SJSA1 (cell line): ENCODE results near the gene NDNF. TPM values are rescaled to one million over a fixed set of nuclear protein-coding genes. Genes with fewer than 3 reads are reported as not detected.

ENCODE experiments used
- DNase-seq, 2 experiments: peaks; one replicate each; pipeline ENCODE4 v3.0.0-alpha.2; 2015 to 2020; ENCODE audit warnings: low spot score in 2 of 2, low read depth in 1 of 2
- H3K27ac ChIP-seq: fragments of 250-450 bp; sonication (Bioruptor Pico); 2 replicates; pipeline ENCODE4 v1.5.1; 2020; ENCODE audit warnings: mild to moderate bottlenecking, moderate library complexity
- H3K27me3 ChIP-seq: fragments of 250-450 bp; sonication (Bioruptor Pico); replicated peaks from 2 replicates; pipeline ENCODE4 v1.5.1; 2020; ENCODE audit warnings: mild to moderate bottlenecking, moderate library complexity
- H3K36me3 ChIP-seq: fragments of 250-450 bp; sonication (Bioruptor Pico); 2 replicates; pipeline ENCODE4 v1.5.1; 2020; ENCODE audit warnings: mild to moderate bottlenecking
- H3K4me1 ChIP-seq: fragments of 250-450 bp; sonication (Bioruptor Pico); replicated peaks from 2 replicates; pipeline ENCODE4 v1.6.1; 2021; ENCODE audit warnings: mild to moderate bottlenecking
- H3K4me3 ChIP-seq: fragments of 250-450 bp; sonication (Bioruptor Pico); 2 replicates; pipeline ENCODE4 v1.5.1; 2020; ENCODE audit warnings: mild to moderate bottlenecking
- H3K9me3 ChIP-seq: fragments of 250-450 bp; sonication (Bioruptor Pico); replicated peaks from 2 replicates; pipeline ENCODE4 v1.5.1; 2020; ENCODE audit warnings: mild to moderate bottlenecking
- total RNA-seq: library from RNA; depleted of rRNA; stranded (reverse); fragments of >200 nt; shearing (Covaris generic); gene quantifications from 2 replicates; pipeline ENCODE4 v1.2.3, GENCODE V29; 2014

Gene NDNF
- total RNA-seq, 1 experiment from 2014 or later, result not detected

DNA sequence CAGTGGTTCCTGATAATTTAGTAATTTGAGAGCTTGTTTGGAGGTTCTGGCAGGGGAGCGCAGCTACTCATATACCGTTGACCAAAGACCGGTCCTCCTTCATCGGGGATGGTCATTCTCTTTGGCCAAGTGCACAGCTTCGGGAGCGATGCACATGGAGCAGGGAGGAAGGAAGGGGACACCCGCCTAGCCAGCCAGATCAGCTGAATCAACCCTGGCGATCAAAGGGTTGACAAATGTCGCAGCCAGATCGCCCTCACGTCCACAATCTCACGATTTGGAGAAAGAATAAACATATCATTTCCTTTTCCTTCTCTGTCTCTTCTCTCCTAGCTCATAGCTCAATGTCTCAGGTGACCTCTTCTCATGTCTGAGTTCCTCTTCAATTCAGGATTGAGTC lies 11.1 kb downstream of the NDNF start:
- no peaks in the 10 kb centered on the region for H3K9me3 ChIP-seq
- H3K36me3 ChIP-seq, result no peaks in the 10 kb centered on the region
- H3K27ac ChIP-seq, result no peak overlapping the region
- H3K4me1 ChIP-seq, result no peaks in the 10 kb centered on the region
- H3K27me3 ChIP-seq, result peaks cover 18% of the 10 kb centered on the region
- no peak for DNase-seq
- no peak overlapping the region for H3K4me3 ChIP-seq

DNA sequence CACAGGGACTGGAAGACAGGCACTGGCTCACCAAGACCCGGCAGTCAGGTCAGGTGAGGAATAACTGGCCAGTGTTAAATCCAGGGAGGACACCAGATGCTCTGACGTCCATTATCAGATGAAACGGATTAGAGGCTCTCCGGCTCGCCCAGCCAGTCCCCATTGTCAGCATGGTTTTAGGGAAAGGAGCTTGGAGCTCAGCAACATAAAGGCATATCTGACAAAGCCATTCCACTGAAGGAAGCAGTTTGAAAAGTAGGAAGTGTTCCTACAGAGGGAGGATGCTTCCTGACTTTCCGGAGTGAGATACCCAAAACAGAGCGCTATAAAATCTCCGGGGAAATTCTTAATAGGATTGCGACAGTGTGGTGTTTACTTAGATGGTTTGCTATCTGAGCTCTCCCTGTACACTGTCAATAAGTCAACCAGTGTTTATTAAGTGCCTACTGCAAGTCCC lies 14.8 kb downstream of the NDNF start:
- Histone ChIP-seq H3K27me3 (peaks cover 4% of the 10 kb centered on the region), H3K36me3 (no peaks in the 10 kb centered on the region), H3K4me1 (no peaks in the 10 kb centered on the region), H3K9me3 (no peaks in the 10 kb centered on the region), H3K4me3 (no peak overlapping the region), H3K27ac (no peak overlapping the region)
- DNase-seq, result no peak

DNA sequence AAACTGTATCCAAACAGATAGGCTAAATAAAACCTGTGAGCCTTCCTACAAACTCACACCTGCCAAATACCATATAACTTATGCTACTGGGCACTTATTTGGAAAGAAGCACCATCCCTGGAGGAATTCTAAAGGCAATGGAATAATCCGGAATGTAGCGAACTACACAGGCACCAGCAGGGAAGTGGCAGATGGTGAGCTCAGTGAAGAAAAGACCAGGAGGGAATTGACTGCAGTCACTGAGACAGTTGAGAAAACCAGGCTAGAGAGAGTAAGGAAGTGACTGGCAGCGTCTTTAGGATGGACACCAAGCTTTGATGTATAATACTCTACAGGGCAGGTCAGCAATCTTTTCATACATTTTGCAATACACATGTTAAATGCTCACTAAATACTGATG lies 16.3 kb downstream of the NDNF start:
- H3K36me3 ChIP-seq, result no peaks in the 10 kb centered on the region
- no peak for DNase-seq
- H3K4me1 ChIP-seq, result no peaks in the 10 kb centered on the region
- no peaks in the 10 kb centered on the region for H3K9me3 ChIP-seq
- H3K4me3 ChIP-seq, result no peak overlapping the region
- no peaks in the 10 kb centered on the region for H3K27me3 ChIP-seq
- no peak overlapping the region for H3K27ac ChIP-seq

DNA sequence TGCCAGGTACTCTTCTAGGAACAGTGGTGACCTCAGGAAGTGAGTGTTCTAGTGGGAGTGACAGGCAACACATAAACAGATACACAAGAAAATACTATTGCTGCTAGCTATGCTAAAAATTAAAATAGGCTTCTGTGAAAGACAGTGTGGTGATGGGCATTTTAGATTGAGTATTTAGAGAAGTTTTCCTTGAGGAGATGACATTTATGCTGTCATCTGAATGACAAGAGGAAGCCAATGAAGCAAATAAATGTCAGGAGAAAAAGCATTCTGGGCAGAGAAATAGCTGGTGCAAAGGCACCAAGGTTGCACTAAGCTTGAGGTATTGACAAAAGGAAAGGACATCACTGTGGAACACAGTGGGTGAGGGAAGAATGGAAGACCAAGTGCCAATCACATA lies 18.0 kb downstream of the NDNF start:
- H3K27ac ChIP-seq, result no peak overlapping the region
- no peaks in the 10 kb centered on the region for H3K27me3 ChIP-seq
- no peaks in the 10 kb centered on the region for H3K9me3 ChIP-seq
- H3K36me3 ChIP-seq, result no peaks in the 10 kb centered on the region
- no peak for DNase-seq
- H3K4me3 ChIP-seq, result no peak overlapping the region
- H3K4me1 ChIP-seq, result no peaks in the 10 kb centered on the region

DNA sequence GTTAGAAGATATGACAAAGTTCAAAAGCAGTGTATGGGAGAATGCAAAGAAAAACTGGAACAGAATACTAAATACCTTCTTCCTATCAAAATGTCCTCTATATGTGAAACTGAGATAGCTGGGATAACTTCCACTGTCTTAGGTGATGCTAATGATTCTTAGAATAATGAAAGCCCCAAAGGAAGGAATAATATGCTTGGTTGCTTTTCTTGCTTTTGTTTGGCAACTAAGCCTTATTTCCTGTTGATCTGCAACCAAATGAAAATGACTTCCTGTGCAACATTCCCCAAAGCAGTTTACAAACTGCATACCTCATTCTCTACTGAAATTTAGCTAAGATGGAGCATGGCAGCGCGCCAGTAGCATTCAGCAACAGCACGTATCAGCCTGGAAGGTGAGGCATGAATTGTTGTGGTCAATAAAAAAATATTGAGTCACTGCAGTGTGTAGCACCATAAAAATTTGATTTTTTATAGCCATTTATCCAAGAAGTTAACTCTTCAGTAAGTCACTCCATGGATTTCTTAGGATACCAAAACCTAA lies 18.7 kb downstream of the NDNF start:
- H3K4me1 ChIP-seq, result no peaks in the 10 kb centered on the region
- no peaks in the 10 kb centered on the region for H3K36me3 ChIP-seq
- H3K27me3 ChIP-seq, result no peaks in the 10 kb centered on the region
- no peak overlapping the region for H3K4me3 ChIP-seq
- no peak overlapping the region for H3K27ac ChIP-seq
- no peak for DNase-seq
- H3K9me3 ChIP-seq, result no peaks in the 10 kb centered on the region

DNA sequence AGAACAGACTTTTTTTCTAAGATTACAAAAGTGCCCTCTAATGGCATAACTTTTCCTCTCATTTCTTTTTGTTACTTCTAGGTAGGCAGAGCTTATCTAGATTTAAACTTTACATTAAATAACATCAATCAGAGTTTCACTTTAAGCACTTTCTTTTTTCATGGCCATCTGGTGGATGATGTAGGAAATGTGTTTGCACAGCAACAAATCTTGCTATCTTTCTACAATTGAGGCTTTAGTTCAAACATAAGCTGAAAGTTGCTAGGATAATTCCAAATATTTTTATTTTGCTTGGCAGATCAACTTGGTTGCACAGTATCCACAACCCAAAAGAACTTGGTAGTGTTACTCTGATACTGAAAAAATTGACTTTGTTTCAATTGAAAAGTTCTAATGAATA lies 22.0 kb downstream of the NDNF start:
- no peak for DNase-seq
- Histone ChIP-seq H3K27me3 (no peaks in the 10 kb centered on the region), H3K4me1 (no peaks in the 10 kb centered on the region), H3K27ac (no peak overlapping the region), H3K4me3 (no peak overlapping the region), H3K36me3 (no peaks in the 10 kb centered on the region), H3K9me3 (no peaks in the 10 kb centered on the region)

DNA sequence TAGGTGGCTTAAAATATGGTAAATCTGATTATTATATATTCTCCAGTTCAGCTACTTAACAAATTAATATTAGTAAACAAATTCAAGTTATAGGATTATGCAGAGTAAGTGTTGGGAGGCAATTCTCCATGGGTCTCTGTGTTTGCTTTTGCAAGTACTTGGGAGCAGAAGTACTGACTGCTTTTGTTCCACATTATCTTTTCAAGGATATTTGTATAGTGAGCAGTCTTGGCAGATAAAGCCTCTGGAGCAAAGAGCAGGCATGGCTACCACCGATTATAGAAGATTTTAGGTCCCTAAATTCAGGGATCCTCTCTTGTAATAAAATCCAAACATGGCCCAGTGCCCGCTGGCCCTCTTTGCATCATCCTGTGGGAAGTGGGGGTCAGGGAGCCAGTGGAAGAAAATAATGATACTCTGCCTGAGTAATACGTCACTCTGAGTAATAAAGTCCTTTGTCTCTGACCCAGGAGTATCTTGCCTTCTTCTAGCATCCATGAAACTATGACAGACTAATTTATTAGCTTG lies 23.2 kb downstream of the NDNF start:
- Histone ChIP-seq H3K9me3 (no peaks in the 10 kb centered on the region), H3K4me3 (no peak overlapping the region), H3K4me1 (no peaks in the 10 kb centered on the region), H3K27me3 (no peaks in the 10 kb centered on the region), H3K27ac (no peak overlapping the region), H3K36me3 (no peaks in the 10 kb centered on the region)
- no peak for DNase-seq

DNA sequence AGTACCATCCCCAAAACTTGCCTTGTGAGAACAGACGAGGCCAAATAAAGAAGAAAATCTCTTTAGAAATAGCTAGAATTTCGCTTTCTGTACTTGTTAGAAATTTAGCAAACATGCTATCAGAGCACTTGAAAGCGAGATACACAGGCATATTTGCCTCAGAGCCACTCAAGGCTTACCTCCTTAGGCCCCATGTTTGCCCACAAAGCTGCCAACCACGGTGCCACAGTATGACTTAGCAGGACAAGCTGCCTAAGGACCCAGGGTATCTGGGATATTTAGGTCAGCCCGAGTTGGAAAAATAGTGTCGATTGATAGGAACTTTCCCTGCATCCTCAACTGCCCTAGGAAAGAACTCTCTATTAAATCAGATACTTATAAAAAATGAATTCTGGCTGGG lies 24.2 kb downstream of the NDNF start:
- no peak for DNase-seq
- Histone ChIP-seq H3K27ac (no peak overlapping the region), H3K4me1 (no peaks in the 10 kb centered on the region), H3K4me3 (no peak overlapping the region), H3K36me3 (no peaks in the 10 kb centered on the region), H3K27me3 (no peaks in the 10 kb centered on the region; the same call in 1 of the 2 replicates), H3K9me3 (no peaks in the 10 kb centered on the region)

DNA sequence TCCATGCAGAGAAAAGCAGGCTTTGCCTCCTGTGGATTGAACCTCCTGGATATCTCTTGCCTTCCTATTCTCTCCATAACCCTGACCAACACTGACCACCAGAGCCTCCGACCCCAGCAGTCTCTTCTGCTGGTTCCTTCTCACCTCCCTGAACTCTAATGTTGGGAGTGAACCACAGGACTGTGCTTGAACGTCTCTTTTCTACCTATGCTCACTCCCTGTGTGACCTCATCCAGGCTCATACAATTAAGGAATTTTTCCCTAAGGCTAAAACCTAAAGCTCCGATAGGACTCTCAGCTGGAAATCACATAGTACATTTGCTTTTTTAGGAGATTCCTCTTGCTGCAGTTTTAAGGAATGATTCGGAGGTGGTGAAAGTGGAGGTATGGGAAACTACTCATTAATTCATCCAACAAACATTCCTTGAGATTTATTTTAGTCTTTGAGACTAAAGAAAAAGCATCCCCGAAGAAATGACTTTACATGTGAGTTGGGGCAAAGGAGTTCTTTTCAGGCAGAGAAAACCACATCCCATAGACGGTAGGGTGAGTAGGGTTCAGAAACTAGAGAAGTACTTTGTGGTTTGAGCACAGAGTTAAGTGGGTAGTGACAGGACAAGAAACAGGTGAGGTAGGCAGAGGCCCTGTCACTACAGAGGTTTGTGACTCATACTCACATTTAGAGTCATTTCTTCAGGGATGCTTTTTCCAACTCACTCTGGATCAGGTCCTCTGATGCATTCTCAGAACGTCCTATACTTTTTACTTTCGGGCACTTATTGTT lies 30.8 kb downstream of the NDNF start:
- no peak for DNase-seq

DNA sequence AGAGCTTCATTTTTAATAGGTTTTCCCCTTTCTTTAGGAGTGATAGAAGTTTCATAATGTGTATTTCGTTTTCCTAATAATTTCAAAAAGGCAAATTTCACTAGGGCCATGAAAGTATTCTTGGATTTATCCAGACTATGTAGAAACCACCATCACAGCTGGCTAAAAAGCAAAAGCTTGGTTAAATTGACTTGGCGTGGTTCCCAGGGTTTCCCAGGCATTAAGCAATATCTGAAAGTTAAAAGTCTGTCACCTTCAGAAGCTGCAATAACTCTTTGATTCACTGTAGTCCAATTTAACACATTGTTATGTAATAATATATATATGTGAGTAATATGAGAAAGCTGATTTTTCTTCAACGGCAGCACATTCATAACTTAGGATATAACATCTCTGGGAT lies 38.3 kb downstream of the NDNF start:
- H3K27ac ChIP-seq, result no peak overlapping the region
- H3K9me3 ChIP-seq, result no peaks in the 10 kb centered on the region
- H3K4me1 ChIP-seq, result no peaks in the 10 kb centered on the region
- DNase-seq, result no peak
- H3K27me3 ChIP-seq, result no peaks in the 10 kb centered on the region
- H3K36me3 ChIP-seq, result no peaks in the 10 kb centered on the region
- no peak overlapping the region for H3K4me3 ChIP-seq

More for the DNA sequence above, 30.8 kb downstream of the NDNF start:
- Histone ChIP-seq H3K27me3 (no peaks in the 10 kb centered on the region; the same call in 1 of the 2 replicates), H3K9me3 (no peaks in the 10 kb centered on the region), H3K27ac (no peak overlapping the region), H3K4me3 (no peak overlapping the region), H3K4me1 (no peaks in the 10 kb centered on the region), H3K36me3 (no peaks in the 10 kb centered on the region)

DNA sequence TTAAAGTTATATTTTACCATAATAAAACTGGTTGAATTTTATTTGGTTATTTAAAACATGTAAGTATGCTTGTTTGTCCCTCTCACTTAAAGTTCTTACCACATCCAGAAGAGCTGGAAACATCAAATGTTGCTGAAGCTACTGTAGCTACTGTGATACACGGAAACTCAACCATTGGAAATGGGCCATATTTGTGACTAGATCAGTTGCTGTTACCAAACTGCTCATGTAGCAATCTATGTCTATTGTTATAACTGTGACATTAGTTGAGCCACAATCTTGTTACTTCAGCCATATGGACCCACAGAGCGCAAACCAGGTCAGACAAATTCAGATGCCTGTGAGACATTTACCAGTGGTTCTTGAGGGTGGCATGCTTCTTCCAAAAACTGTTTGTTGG lies 41.6 kb downstream of the NDNF start:
- Histone ChIP-seq H3K4me1 (no peaks in the 10 kb centered on the region), H3K4me3 (no peak overlapping the region), H3K27ac (no peak overlapping the region), H3K9me3 (no peaks in the 10 kb centered on the region), H3K27me3 (no peaks in the 10 kb centered on the region), H3K36me3 (no peaks in the 10 kb centered on the region)
- DNase-seq, result no peak

DNA sequence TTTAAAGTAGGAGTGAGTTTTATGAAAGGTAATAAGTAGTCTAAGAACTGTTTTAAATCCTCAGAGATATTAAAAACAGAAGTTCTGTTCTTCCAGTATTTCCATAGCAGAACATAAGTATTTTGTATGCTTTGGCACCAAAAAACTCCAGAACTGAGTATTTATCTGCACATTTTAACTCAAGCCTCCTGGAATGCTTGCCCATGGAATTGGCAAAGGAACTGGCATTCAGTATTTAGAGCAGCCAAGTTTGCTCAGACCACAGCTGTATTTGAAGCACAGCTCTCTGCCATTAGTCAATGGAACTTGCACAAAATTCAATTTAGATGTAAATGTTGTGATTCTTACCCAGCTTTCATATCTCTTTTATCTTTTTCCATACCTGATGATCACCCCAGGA lies 42.2 kb downstream of the NDNF start:
- Histone ChIP-seq H3K4me1 (no peaks in the 10 kb centered on the region), H3K27me3 (no peaks in the 10 kb centered on the region), H3K4me3 (no peak overlapping the region), H3K27ac (no peak overlapping the region), H3K9me3 (no peaks in the 10 kb centered on the region), H3K36me3 (no peaks in the 10 kb centered on the region)
- no peak for DNase-seq

DNA sequence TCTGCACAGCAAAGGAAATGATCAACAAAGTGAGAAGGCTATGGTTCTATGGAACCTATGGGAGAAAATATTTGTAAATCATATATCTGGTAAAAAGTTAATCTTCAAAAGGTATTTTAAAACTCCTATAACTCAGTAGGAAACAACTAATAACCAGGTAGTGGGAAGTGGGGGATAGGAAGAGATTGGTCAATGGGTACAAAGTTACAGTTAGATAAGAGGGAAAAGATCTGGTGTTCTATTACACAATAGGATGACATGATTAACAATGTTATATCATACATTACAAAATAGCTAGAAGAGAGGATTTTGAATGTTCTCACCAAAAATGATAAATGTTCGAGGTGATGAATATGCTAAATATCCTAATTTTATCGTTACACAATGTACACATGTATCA lies 46.3 kb downstream of the NDNF start:
- no peak for DNase-seq
- Histone ChIP-seq H3K4me3 (no peak overlapping the region), H3K27ac (no peak overlapping the region), H3K27me3 (no peaks in the 10 kb centered on the region), H3K9me3 (no peaks in the 10 kb centered on the region), H3K4me1 (no peaks in the 10 kb centered on the region), H3K36me3 (no peaks in the 10 kb centered on the region)

DNA sequence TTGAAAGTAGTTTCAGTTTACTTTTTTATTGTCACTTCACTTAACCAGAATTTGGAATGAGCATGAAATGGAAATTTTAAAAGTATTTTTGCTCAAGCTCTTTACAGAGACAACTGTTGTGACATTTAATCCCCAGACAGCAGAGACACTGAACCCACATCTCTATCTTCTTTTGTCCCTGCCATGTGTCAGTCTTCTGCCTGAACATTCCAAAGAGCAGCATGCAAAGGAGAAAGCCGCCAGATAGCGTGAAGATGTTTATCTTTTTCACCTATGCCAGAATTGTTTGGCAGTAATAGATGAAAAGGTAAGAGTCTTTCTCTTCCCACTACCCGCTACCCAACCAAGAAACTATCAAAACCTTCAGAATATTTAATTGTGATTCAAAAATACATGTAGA lies 46.8 kb downstream of the NDNF start:
- Histone ChIP-seq H3K27me3 (no peaks in the 10 kb centered on the region), H3K36me3 (no peaks in the 10 kb centered on the region), H3K4me3 (no peak overlapping the region), H3K4me1 (no peaks in the 10 kb centered on the region), H3K9me3 (no peaks in the 10 kb centered on the region), H3K27ac (no peak overlapping the region)
- no peak for DNase-seq
